Activated B cell treated with CpG ODN at 0.5 μM for 24 hours (primary cell): ENCODE data around the gene MYO1A. TPM values are rescaled to one million over a fixed set of nuclear protein-coding genes. Genes with fewer than 3 reads are reported as not detected.

Experiments used
- ATAC-seq: fragments of 200-7000 bp; cut with Tn5 transposase; one replicate; pipeline ENCODE4 v1.10.0; 2021; ENCODE audit warnings: low read depth, mild to moderate bottlenecking, moderate library complexity
- CTCF ChIA-PET: fragments of 350-600 bp; sonication (Branson Sonifier 250); formaldehyde crosslinking; loops from one replicate; lab custom pipeline; 2021; ENCODE audit warnings: antibody characterized with exemption; lab: Charles Lee
- POLR2A ChIA-PET: fragments of 350-600 bp; sonication (Branson Sonifier 250); formaldehyde crosslinking; loops from one replicate; lab custom pipeline; 2021; ENCODE audit warnings: antibody characterized with exemption; lab: Charles Lee
- DNase-seq: peaks from one replicate; pipeline ENCODE4 v3.0.0; 2022
- H3K27ac Mint-ChIP-seq: one replicate; pipeline ENCODE4 v1.8.0; 2020; ENCODE audit warnings: mixed read lengths
- H3K27me3 Mint-ChIP-seq: one replicate; pipeline ENCODE4 v1.8.0; 2021; ENCODE audit warnings: mixed read lengths
- H3K36me3 Mint-ChIP-seq: one replicate; pipeline ENCODE4 v1.8.0; 2021; ENCODE audit warnings: low read depth, mixed read lengths
- H3K4me1 Mint-ChIP-seq: one replicate; pipeline ENCODE4 v1.8.0; 2021; ENCODE audit warnings: mixed read lengths
- H3K4me3 Mint-ChIP-seq: one replicate; pipeline ENCODE4 v1.8.0; 2020; ENCODE audit warnings: mild to moderate bottlenecking, mixed read lengths
- H3K9me3 Mint-ChIP-seq: one replicate; pipeline ENCODE4 v1.8.0; 2020; ENCODE audit warnings: mixed read lengths
- CTCF ChIP-seq: fragments of 200-600 bp; IDR thresholded peaks from one replicate; pipeline ENCODE4 v1.8.0; 2022; ENCODE audit warnings: antibody characterized with exemption, mild to moderate bottlenecking
- intact Hi-C: fragments of 100-400 bp; cut with micrococcal nuclease; formaldehyde crosslinking; loops from one replicate; pipeline ENCODE4 v1.15.1; 2024
- total RNA-seq: library from RNA; stranded (reverse); gene quantifications from 2 replicates; pipeline ENCODE4 v1.2.3, GENCODE V29; 2022

Gene MYO1A
- total RNA-seq, 1 donor from 2014 or later: 0.71 TPM

GRCh38 chr12:57006809-57007475 is 43.0 kb downstream of the MYO1A start:
- TF ChIP-seq CTCF: no peak
- ATAC-seq (no peak), DNase-seq (no peak)
- Mint-ChIP-seq H3K27me3 (no peaks in the 10 kb centered on the region), H3K9me3 (no peaks in the 10 kb centered on the region), H3K4me1 (peaks cover 35% of the 10 kb centered on the region), H3K4me3 (peak overlapping the region; percentile 83), H3K36me3 (peaks cover 28% of the 10 kb centered on the region), H3K27ac (peak overlapping the region; percentile 82)
- POLR2A ChIA-PET: interaction anchor here (0.6 to 2.7 kb wide), 3 partner anchors 104 to 108 kb away, joined by 3 to 26 read pairs (median 3); partner anchors contain the start of gene STAT6
- CTCF ChIA-PET: interaction anchor here (1.1 to 9.6 kb wide), 5 partner anchors 9 to 105 kb away, joined by 3 to 89 read pairs (median 12); partner anchors contain the start of genes STAT6 and TAC3
- intact Hi-C loops: loop anchor here (2.0 to 5.0 kb wide), 3 partner anchors 20 to 250 kb away; no protein-coding TSS in a partner anchor

- Mint-ChIP-seq H3K27ac (peak within 1 kb of the TSS; percentile 82), H3K4me1 (peaks cover 35% of the 10 kb centered on the region), H3K9me3 (no peaks in the 10 kb centered on the region), H3K4me3 (peak within 1 kb of the TSS; percentile 90), H3K27me3 (no peaks in the 10 kb centered on the region), H3K36me3 (peaks cover 36% of the 10 kb centered on the region)
- intact Hi-C loops: loop anchor here (2.0 to 5.0 kb wide), 3 partner anchors 19 to 249 kb away; no protein-coding TSS in a partner anchor
- DNase-seq (peak; percentile 81), ATAC-seq (peak; percentile 93)
- ChIA-PET CTCF (interaction anchor here (1.1 to 9.6 kb wide), 4 partner anchors 10 to 106 kb away, joined by 3 to 89 read pairs (median 20); partner anchors contain the start of genes STAT6 and TAC3), POLR2A (interaction anchor here (2.7 to 3.8 kb wide), 2 partner anchors 105 to 106 kb away, joined by 26 to 30 read pairs; partner anchors contain the start of gene STAT6)
- TF ChIP-seq CTCF: no peak
Observed at GRCh38 chr12:57005980-57006808, 43.7 kb downstream of the MYO1A start, which contains the start of gene ZBTB39. Gene ZBTB39 (minus strand): TSS chr12:57006546. CDS start chr12:57004917, 1,629 bp downstream.

GRCh38 chr12:57004651-57005050 is 45.3 kb downstream of the MYO1A start:
- POLR2A ChIA-PET: interaction anchor here (1.0 to 3.8 kb wide), 3 partner anchors 17 to 279 kb away, joined by 3 to 30 read pairs (median 3); partner anchors contain the start of genes NACA and STAT6
- DNase-seq (no peak), ATAC-seq (no peak)
- peak overlapping the region; percentile 90 for H3K4me3 Mint-ChIP-seq
- CTCF ChIA-PET: interaction anchor here (0.9 to 9.6 kb wide), 8 partner anchors 8 to 490 kb away, joined by 3 to 89 read pairs (median 6); partner anchors contain the start of gene STAT6
- H3K36me3 Mint-ChIP-seq: peaks cover 50% of the 10 kb centered on the region
- intact Hi-C loops: loop anchor here (5.0 kb wide), 2 partner anchors 238 to 247 kb away; no protein-coding TSS in a partner anchor
- no peaks in the 10 kb centered on the region for H3K27me3 Mint-ChIP-seq
- TF ChIP-seq CTCF: no peak
- no peak overlapping the region for H3K27ac Mint-ChIP-seq
- H3K9me3 Mint-ChIP-seq: no peaks in the 10 kb centered on the region
- H3K4me1 Mint-ChIP-seq: peaks cover 47% of the 10 kb centered on the region

GRCh38 chr12:57003395-57003794 is 46.5 kb downstream of the MYO1A start:
- Mint-ChIP-seq H3K4me1 (peaks cover 59% of the 10 kb centered on the region), H3K4me3 (peak overlapping the region; percentile 32), H3K36me3 (peaks cover 53% of the 10 kb centered on the region), H3K27me3 (no peaks in the 10 kb centered on the region), H3K9me3 (no peaks in the 10 kb centered on the region), H3K27ac (no peak overlapping the region)
- CTCF ChIA-PET: interaction anchor here (1.1 to 9.6 kb wide), 5 partner anchors 13 to 108 kb away, joined by 3 to 89 read pairs (median 6); partner anchors contain the start of genes STAT6 and TAC3
- intact Hi-C loops: no loop called here
- TF ChIP-seq CTCF: no peak
- POLR2A ChIA-PET: interaction anchor here (1.1 to 3.8 kb wide), 2 partner anchors 16 to 108 kb away, joined by 3 to 30 read pairs; partner anchors contain the start of gene STAT6
- ATAC-seq: no peak
- no peak for DNase-seq
